GM21447 (cell line): Measurements from ENCODE around the gene ZNF629.

Experiments
- ATAC-seq: cut with Tn5 transposase; IDR thresholded peaks from one replicate; pipeline ENCODE4 v1.9.1; 2021; ENCODE audit not compliant: unreplicated experiment

Gene ZNF629

DNA sequence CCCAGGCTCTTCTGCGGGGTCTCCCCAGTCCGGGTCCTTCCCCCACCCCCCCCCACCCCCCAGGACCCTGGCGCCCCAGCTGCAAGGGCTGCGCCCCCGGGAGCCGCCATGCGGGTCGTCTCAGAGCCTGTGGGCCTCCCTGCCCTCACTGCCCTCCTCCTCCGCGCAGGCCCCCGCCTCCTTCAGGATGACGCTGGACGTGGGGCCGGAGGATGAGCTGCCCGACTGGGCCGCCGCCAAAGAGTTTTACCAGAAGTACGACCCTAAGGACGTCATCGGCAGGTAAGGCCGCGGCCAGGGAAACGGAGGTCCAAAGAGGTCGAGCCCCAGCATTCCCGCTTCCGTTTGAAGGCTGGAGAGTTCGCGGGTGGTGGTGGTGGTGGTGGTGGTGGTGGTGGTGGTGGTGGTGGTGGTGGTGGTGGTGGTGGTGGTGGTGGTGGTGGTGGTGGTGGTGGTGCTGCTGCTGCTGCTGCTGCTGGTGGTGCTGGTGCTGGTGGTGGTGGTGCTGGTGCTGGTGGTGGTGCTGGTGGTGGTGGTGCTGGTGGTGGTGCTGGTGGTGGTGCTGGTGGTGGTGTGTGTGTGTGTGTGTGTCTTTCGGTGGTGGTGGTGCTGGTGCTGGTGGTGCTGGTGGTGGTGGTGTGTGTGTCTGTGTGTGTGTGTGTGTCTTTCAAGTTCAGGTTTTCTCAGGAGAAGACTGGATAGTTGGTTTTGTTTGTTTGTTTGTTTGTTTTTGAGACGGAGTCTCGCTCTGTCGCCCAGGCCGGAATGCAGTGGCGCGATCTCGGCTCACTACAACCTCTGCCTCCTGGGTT is 38.2 kb downstream of the ZNF629 start:
- ATAC-seq, result peak; percentile 5

DNA sequence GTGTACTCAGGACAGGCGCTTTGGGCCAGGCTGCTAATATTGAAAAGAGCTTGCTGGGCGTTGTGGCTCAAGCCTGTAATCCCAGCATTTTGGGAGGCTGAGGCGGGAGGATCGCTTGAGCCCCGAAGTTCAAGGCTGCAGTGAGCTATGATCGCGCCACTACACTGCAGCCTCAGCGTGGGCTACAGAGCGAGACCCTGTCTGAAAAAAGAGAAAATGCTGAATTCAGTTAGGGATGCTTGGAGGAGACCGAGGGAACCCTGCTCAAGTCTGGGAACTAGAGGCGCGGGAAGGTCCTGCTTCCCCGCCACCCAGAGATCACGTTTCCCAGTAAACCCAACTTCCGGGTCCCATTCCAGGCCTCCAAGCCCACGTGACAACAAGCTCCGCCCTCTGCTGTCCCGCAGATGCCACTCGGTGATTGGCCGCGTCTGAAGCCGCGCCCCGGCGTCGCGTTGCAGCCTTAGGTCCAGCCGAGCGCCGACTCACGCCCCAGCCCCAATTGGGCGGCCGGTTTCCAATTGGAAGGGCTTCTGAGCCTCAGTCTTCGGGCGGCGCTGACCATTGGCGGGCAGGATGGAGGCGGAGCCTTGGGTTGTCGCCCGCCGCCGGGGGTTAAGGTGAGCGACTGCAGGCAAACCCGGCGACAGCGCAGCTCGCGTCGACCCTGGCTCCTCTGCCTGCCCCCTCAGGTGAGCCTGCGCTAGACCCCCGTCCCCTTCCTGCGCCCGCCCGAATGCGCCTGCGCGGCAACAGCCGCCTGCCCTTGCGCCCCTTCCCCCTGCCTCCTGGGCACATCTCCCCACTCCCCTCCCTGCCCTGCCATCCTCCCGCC is 39.0 kb downstream of the ZNF629 start, which contains the start of gene PHKG2:
Gene PHKG2, plus strand, starts transcription at position 627 of the 835 bp plus-strand sequence. CDS start 396 bp downstream, outside the sequence.
- peak; percentile 95 for ATAC-seq

- no peak for ATAC-seq
These were observed 39.7 kb downstream of the ZNF629 start for GRCh38 chr16:30747331-30747730.

DNA sequence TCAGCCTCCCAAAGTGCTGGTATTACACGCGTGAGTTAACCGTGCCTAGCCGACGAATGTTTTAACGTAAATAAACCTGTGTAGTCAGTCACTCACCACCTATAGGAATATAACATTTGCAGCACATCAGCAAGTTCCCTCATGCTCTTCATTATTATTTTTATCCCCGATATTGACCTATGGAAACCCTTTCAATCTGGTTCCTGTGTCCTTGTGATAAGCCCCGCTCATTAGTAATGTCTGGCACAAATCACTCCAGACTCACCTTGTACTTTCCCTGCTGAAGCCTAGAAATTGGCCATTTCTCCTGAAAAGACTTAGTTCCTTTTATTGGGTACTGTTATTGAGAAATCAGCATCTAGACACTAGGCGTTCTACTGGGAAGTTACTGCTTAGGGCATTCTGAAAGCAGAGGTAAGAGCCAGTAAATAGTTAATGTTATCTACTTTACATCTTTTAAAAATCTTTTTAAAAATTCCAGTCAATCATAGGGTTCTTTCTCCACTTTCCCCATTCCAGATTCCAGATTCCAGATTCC is 40.3 kb downstream of the ZNF629 start:
- no peak for ATAC-seq

DNA sequence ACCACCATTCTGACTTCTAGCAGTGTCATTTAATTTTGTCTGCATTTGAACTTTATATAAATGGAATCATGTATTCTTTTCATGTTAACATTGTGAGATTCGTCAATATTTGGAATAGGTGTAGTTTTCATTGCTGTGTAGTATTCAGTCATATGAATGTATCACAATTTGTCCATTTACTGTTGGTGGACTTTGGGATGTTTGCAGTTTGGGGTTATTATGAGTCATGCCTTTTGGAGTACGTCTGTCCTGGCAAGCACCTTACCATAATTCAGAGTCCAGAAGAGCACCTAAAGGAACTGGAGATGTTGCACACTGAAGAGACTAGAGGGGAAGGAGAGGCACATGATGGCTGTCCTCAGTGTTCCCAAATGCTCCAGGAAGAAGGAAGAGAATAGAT is 41.9 kb downstream of the ZNF629 start:
- ATAC-seq, result no peak

DNA sequence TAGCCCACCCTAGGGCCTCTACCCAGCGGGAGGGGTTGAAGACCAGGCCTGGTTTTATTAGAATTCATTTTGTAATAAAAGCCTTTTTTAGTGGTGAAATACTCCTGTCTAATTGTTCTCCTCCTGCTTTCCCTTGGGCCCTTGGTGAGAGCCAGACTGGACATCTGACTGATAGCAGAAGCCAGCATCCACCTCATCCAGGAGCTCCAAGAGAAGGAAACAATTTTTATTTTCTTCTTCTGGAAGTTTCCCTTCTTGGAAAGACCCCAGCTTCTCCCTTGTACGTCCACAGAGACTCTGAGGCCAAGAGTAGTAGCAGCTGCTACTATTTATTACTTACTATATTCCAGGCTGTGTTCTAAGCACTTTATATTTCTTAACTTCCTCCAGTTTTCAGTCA is 42.8 kb downstream of the ZNF629 start:
- ATAC-seq, result no peak

GRCh38 chr16:30743716-30744115 is 43.3 kb downstream of the ZNF629 start:
- no peak for ATAC-seq

GRCh38 chr16:30741461-30741914 is 45.5 kb downstream of the ZNF629 start:
- ATAC-seq, result no peak

GRCh38 chr16:30740364-30741251 is 46.4 kb downstream of the ZNF629 start:
- ATAC-seq, result no peak

DNA sequence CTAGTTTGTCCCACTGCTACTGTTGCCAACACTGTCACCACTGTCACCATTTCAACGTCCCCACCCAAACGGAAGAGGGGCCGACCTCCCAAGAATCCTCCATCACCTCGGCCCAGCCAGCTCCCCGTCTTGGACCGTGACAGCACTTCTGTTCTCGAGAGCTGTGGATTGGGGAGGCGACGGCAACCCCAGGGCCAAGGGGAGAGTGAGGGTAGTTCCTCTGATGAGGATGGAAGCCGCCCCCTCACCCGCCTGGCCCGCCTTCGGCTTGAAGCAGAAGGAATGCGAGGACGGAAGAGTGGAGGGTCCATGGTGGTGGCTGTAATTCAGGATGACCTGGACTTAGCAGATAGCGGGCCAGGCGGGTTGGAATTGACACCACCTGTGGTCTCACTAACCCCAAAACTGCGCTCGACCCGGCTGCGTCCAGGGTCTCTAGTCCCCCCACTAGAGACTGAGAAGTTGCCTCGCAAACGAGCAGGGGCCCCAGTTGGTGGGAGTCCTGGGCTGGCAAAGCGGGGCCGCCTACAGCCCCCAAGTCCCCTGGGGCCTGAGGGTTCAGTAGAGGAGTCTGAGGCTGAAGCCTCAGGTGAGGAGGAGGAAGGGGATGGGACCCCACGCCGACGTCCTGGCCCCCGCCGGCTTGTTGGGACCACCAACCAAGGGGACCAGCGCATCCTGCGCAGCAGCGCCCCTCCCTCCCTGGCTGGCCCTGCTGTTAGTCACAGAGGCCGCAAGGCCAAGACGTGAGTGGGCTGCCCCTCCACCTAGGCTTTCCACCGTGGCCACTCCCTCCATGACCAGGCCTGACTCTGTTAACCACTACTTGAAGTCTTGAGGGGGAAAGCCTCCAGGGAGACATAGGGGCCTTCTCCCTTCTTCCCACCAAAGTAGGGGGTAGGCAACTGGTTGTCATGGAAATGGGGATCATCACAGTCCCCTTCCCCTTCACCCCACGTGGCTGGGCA is 47.7 kb downstream of the ZNF629 start:
- ATAC-seq, result no peak

DNA sequence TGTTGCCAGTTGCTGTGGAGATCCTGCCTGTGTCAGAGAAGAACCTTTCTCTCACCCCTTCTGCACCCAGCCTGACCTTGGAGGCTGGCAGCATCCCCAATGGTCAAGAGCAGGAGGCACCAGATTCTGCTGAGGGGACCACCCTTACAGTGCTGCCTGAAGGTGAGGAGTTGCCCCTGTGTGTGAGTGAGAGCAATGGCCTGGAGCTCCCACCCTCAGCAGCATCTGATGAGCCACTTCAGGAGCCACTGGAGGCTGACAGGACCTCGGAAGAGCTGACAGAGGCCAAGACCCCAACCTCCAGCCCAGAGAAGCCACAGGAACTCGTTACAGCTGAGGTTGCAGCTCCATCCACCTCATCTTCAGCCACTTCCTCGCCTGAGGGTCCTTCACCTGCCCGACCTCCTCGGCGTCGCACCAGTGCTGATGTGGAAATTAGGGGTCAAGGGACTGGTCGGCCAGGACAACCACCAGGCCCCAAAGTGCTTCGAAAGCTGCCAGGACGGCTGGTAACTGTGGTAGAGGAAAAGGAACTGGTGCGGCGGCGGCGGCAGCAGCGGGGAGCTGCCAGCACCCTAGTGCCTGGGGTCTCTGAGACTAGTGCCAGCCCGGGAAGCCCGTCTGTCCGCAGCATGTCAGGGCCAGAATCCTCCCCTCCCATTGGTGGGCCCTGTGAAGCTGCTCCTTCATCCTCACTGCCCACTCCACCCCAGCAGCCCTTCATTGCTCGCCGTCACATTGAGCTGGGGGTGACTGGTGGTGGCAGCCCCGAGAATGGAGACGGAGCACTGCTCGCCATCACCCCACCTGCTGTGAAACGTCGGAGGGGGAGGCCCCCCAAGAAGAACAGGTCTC is 49.0 kb downstream of the ZNF629 start:
- ATAC-seq, result no peak

- no peak for ATAC-seq
These were observed 49.8 kb downstream of the ZNF629 start for GRCh38 chr16:30736995-30737793.

DNA sequence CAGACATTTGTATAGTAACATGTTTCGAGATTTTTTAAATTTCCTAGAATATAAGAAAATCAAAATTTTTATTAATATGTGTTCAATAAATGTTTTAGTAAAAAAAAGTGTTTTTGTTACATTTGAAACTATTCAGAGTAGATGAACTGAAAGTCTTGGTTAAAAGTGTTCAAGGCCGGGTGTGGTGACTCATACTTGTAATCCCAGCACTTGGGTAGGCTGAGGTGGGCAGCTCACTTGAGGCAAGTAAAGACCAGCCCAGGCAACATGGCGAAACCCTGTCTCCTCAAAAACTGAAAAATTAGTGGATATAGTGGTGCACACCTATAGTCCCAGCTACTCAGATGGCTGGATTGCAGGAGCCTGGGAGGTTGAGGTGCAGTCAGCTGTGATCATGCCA is 55.6 kb downstream of the ZNF629 start:
- ATAC-seq, result no peak

GRCh38 chr16:30728899-30729672 is 57.9 kb downstream of the ZNF629 start:
- no peak for ATAC-seq
